Activated gamma-delta T cell (primary cell): ENCODE measurements around the gene FGF21.

Source experiments
- DNase-seq: peaks from one replicate; lab custom pipeline; 2025; lab: John Stamatoyannopoulos, UW

The FGF21 gene

DNA sequence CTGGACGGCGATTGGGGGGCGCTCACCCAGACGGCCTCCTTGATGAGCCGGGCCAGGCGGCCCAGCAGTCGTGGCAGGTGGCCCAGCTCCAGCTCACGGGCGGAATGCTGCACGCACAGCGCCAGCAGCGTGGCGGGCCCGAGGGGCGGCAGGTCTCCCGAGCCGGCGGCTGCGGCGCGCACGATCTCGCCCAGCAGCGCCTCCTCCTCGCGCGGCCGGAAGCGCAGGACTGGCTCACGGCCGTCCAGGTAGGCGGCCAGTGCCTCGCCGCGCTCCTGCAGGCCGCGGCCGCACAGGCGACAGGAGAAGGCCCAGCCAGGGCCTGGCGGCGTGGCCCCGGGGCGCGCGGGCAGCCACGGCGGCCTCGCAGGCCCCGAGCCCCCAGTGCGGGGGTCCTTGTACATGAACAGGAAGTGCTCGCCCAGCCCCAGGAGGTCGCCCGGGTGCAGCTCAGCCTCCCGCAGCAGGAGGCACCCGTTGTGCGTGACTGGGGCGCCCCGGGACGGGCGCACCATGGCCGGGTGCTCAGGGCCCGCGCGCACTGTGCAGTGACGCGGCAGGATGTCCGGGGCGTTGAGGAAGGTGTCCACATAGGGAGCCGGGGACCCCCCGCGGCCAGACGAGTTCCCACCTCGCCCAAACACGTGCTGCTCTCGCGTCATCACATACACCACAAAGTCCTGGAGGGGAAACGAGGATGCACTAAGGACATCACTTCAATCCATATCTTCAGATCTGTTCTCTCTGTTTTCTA lies 26.2 kb upstream of the FGF21 start:
- DNase-seq = no peak

DNA sequence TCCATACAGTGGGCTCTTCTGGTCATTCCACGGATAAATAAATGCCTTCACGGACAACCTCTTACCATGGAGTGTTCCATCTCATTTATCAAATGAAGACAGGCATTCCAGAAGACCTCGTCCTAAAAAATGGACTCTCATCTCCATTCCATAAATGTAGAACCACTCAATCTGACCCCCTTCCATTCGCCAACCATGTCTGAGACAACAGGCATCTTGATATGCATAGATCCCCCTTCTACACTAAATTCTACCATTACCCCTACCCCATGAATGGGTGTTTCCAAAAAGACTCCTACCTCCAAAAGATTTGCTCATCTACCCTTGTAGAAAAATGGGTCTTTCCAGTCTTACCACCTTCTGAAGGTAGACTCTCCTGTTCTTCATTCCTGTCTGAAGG lies 23.9 kb upstream of the FGF21 start:
- no peak for DNase-seq

DNA sequence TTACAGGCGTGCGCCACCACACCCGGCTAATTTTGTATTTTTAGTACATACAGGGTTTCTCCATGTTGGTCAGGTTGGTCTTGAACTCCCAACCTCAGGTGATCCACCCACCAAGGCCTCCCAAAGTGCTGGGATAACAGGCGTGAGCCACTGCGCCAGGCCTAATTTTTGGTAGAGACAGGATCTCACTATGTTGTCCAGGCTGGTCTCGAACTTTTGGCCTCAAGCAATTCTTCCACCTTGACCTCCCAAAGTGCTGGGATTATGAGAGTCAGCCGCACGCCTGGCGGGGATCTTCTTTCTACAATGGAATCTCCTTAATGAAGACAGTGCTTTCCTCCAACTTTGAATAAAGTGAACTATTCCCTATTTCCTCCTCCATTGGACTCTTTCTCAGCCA lies 20.7 kb upstream of the FGF21 start:
- DNase-seq = no peak

DNA sequence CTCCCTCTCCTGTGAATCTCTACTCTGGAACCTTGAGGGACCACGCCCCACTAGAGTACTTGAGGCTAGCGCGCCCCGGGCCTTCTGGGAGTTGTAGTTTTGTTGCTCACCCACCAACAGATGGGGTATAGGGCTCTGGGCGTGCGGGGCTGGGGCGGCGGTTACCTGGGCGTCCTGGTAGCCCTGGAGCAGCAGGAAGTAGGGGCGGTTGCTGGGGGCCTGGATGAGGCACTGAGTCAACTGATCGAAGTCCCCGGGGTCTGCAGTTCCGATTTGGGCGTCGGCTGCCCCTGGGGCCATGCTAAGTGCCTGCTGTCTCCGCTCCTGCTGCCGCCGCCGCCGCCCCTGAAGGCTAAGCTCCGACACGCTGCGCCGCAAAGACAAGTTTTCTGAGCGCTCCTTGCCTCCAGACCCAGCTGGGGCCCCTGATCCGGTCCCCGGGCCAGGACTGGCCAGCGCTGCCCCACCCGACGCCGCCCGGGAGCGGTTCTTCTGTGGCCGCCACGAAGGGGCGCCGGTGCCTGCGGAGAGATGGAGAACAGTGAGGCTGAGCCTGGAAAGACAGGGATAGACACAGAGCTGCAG lies 20.2 kb upstream of the FGF21 start:
- DNase-seq = no peak

DNA sequence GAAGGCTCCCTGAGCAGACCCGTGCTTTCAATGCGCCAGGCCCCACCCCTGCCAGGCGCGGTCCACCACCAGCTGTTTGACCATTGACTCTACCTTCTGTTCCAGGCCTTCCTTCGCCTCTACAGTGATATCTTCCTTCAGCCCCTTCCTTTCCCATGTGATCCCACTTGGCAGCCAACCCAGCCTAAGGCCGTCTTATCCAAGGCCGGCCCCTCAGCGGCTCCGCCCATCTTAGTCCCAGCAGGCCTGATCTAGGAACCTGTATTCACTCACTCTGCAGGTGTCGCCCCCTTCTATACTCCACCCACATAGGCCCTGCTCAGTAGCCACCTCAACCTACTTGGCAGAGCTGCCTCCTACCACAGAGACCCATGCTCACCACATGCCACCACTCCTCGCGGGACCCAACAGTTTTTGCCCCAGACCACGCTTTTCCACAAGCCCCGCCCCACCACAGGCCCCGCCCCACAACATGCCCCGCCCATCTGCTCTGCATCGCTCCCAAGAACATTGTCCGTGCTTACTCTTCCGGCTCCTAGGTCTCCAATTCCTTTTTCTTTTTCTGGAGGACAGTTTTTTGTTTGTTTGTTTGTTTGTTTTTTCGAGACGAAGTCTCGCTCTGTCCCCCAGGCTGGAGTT lies 17.8 kb upstream of the FGF21 start:
- DNase-seq = no peak

DNA sequence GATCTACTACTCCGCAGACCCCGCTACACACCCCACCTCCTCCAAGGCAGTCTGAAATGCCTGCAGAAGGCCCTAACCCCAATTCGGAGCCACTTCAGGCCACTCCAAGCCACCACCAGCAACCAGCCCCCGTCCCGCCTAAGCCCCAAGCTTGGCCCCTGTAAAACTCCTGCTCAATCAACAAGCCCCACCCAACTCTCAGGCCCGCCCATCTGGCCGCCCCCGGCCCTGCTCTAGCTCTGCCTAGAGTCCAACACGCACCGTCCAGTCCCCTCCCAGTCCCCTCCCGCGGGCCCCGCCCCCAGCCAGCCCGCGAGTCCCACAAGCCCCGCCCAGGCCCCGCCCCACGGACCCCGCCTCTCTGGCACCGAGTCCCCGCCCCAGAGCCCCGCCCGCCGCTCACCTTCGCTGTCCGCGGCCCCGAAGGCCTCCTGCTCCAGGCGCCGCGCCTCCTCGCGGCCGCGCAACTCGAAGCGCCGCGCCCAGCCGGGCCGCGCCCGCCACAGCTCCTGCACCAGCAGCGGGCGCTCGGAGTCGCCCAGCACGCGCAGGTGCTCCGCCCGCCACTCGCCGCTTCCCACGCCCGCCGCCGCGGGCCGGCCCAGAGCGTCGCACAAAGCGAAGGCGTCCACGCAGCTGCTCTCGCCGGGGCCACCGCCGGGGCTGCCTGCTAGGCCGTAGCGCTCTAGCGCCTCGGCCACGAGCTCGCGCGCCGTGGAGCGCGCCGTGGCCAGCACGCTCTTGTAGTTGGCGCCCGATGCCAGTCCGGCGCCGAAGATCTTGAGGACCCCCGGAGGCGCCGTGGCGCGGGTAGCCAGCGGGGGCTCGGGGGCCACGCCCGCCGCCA lies 16.5 kb upstream of the FGF21 start:
- peak; percentile 84 for DNase-seq

DNA sequence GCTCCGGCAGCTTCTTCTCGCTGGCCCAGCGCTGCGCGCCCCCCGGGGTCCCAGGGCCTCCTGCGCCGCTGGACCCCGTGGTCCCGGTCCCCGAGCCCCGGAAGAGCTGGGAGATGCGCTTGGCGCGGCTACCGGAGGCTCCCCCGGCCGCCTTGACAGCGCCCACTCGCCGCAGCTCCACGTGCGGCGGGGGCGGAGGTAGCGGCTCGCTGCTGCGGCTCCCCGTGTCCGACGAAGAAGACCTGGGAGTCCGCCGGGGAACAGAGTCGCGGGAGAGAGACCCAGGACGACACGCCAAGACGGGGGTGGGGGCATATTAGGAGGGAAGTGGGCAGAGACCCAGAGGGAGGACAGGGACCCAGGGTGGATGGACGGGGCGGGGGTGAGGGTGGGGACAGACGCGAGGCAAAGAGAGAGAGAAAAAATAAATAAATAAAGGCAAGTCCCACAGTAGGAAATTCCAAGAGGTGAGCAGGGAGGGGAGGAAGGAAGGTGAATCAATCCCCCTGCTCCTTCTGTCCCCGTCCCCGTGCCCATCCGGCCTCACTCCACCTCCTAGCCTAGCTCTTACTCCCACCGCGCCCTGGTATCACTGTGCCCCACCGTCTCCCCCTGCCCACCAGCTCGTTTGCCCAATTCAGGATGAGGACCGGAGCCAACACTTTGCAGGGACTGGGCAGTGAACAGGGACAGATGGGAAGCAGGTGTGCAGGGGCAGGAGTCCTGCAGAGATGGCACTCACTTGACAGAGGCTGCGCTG lies 15.7 kb upstream of the FGF21 start:
- DNase-seq = no peak

DNA sequence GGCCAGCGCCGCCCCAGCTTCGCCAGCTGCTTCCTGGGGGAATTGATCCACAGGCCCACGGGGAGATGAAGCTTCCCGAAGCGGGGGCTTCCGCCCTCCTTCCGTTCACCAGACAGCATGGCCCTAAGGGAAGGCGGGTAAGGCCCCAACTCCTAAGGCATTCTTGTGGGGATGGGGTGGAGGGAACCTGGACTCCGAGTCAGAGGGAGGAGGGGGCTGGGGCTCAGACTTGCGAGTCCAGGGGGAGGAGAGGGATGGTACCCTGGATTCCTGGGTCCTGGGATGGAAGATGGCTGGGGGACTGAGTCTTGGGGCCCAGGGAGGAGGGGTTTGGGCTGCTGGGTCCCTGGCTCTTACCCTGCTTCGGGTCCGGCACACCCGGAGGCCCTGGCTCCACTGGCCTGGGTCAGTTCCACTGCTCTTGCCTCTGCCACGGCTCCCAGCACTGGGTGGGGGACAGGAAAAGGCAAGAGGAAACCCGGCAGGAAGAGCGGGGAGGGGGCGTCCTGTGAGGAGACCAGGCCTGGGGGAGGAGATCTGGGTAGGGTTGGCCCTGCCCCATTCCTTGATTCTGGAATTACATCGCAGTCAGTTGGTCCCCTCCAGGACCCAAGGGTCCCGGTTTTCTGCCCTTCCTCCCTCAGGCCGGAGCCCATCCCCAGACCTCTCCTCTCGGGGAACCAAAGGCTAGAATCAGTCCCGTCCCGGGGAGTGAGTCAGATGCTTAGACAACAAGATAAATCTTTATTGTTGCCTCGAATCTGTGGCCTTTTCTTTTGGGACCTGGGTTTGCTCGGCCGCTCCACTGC lies 15.0 kb upstream of the FGF21 start, which contains the start of gene RASIP1:
RASIP1 (minus strand) TSS at position 447 of the 809 bp plus-strand sequence; CDS start at position 119, 328 bp downstream.
- no peak for DNase-seq

DNA sequence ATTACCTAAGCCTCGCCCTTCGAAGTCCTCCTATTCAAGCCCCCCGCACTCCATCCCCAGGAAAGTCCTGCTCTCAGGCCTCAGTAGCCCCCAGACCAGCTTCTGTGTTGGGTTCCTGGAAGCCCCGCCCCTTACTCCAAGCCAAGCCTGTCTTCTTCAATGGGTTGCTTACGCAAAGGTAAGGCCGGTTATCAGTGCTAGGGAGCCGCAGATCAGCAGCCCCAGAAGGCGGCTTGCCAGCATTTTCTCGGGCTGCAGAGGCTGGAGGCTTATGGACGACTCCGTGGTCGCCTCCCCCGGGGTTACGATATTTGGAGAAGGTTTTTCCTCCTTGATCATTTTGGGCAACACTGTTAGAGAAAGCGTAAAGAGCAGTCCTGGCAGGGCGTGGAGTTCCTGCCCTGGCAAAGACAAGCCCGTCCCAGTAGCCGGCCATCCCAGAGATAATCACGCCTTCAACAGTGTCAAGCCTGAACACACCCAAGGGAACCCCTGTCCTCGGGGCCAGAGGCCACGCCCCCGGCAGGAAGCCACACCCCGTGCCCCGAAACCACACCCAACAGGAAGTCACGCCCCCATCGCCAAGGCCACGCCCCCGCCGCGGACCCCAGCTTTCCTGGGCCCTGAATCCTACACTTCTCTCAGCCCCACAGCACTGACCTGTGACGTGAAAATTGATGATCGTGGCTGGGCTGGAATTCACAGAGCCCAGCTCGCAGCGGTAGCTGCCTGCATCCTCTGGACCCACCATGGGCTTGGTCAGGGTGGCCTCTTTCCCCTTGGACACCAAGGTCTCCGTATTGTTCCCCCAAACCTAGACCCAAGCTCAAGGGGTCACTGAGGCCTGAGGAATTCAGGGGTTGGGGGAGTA lies 14.0 kb upstream of the FGF21 start:
- no peak for DNase-seq

DNA sequence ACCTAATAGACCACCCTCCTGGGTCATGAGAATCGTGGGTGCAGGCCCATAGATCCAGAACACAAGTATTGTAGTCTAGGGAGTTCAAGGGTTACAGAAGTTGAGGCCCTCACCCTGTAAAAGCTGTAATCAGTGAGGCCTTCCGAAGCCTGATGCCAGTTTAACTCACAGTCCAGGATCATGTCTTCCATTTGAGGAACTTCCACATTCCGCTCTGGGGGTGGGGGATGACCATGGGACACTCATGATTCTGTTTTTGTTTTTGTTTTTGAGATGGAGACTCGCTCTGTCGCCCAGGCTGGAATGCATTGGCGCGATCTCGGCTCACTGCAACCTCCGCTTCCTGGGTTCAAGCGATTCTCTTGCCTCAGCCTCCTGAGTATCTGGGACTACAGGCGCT lies 13.2 kb upstream of the FGF21 start:
- no peak for DNase-seq

DNA sequence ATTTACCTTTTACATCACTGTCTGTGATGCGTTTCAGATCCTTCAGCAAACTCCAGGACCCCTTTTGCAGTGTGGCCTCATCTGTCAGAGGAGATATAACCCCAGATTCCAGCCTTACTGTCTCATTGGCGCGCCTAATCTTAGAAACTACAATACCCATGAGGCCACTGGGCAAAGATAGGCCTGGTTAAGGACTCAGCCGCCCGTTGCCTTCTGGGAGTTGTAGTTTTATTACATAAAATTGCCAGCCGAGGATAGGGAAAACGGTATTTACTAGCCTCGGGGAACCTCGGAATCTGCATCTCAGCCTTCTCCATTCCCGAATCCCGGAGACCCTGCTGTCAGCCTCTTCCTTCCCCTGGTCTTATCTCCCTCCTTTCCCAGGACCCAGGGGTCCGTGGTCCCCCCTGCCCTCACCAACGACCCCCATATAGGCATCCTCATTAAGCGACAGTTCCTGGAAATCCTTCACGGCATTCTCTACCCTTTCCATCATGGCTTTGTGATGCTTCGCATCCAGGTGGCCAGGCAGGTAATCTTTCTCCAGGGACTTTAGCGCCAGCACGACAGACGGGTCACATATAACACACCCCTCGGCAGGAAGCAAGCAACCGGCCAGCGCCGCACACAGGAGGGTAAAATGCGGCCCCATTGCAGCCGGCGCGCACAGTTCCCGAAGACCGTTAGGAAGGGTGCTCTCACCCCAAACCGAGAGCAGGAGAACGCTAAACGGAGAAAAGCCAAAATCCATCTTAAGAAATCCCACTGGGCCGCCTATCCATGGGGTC lies 9.9 kb upstream of the FGF21 start:
- no peak for DNase-seq

DNA sequence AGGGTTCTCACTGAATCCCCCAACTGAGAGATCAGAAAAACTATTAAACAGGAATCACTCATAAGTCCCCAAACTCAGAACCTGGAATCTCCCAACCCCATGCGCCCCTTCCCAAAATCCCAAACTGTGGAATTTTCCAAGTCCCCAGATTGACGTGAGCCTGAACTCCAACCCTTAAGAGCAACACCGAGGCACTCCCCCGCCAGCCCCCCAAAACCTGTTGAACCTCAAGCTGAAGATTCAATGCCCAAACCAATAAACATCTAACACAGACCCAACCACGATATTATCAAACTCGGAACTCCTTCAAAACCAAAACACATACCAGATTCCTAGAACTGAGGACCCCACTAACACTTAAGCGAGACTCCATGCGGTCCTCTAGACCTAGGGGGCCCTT lies 9.2 kb upstream of the FGF21 start:
- no peak for DNase-seq

DNA sequence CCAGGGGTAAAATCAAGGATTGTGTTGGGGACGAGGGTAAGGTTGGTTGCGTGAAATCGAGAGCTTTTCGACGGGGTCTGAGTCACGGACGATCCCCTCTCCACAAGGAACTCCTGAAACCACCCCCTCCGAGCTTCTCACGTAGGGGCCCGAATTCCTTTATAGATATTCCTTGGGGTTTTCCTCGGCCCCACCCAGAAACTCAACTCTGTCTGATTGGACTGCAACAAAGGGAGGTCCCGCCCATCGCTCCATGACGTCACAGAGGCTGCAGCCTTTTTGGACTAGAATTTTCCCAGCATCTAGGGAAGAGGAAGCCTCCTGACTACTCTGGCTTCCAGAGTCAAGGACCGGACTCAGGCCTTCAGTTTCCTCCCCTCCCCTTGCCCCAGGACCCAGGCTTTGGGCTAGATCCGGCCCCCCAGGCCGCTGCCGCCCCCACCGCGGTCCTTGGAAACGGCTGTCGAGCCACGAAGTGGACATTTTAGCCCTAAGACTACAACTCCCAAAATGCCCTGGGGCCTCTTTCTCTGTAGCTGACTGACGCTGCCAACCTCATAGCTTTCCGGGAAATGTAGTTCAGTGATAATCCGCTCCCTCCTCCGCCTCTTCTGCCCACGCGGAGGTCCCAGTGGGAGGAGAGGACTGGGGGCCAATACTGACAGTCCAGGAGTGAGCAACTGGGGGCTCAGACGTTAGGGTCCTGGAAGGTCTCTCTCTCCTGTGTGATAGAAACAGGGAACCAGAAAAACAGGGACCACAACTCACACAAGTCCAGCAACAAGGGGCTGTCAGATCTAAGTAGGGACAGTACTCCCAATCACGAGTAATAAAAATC lies 8.4 kb upstream of the FGF21 start, which contains the start of gene IZUMO1:
IZUMO1 (minus strand) TSS at position 172 of the 838 bp plus-strand sequence. CDS start 1,050 bp downstream, outside the sequence.
- DNase-seq = no peak

DNA sequence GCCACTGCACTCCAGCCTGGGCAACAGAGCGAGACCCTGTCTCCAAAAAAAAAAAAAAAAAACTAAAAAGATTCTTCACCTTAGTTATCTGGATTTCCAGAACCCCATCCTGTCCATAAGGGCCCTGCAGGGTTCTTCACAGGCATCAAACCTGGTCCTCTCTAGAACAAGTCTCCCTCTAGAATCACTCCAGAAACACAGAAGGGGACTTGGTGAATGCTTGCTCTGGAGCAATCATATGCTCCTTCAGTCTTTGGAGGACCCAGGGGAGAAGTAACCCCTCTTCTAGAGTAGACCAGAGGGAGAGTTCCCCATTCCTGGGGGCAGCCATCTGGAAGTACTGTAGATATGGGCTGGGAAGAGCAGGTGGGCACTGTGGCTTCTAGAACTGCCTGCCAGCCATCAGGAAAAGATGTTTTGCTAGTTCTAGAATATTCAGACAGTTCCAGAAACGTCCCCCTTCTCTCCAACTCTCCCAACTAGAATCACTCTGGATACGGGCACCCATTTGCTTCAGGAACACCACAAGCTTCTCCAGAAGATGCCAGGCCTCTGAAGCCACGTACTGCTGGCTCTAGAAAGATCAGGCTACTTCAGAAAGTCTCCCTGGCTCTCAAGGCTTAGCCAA lies 5.6 kb upstream of the FGF21 start:
- no peak for DNase-seq

DNA sequence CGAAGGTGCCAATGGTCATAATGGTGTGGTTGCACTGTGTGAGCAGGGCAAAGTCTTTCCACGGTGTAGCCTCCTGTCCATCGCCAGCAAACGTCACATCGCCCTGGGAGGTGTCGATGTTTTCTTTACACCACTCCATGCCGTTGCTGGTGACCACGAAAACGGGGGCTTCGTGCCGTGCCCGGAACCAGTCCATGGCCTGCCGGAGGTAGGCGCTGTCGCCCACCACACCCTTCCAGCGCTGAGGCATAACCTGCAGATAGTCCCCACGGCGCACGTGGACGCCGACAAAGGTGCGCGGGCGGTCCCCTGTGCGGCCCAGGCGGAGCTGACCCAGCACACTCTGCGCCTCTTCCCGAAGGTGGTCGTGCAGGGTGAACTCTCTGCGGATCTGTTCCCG lies 5.0 kb upstream of the FGF21 start:
- DNase-seq = no peak

DNA sequence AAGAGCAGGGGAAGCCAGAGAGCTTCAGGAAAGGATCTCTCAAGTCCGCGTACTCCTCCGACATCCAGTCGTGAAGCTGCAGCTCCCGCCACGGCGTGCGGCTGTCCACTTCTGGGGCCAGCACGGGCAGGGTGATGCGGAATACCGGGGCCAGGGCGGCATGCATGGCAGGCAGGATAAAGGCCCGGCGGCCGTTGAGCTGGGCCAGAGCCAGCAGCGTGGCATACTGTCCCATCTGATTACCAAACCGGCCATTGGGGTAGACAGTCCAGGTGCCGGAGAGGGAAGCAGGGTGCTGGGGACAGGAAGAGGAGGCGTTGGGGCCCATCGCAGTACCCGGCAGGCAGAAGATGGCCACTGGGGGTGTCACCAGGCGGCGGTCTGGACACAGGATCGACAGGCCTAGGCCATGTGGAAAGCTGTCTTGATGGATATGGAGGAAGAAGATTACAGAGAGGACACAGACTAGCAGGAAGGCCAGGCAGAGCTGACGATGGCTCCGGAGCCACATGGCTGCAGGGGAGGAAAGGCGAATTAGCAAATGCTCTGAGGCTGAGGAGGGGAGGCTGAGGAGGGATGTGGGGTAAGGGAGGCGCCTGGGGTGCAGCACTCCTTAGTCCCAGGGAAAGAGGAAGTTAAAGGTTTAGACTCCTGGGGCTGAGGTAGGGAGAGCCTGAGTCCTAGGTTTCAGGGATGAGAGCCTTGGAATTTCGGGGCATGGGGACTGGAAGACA lies 4.4 kb upstream of the FGF21 start:
- no peak for DNase-seq
